ENCODE data around the gene RIC8A.
"Not testable (repeated sequence)": the region's sequence is repeated elsewhere in the genome, so short reads cannot be mapped to it uniquely, and the experiment has no call there.

Gene RIC8A

GRCh38 chr11:207208-207862, at the start of gene RIC8A, which contains the start of gene BET1L:
RIC8A (plus strand) TSS chr11:207708; CDS start chr11:208855, 1,147 bp downstream.
BET1L (minus strand) TSS chr11:207399; CDS start chr11:207321, 78 bp downstream.
- peak within 1 kb of the TSS; percentile 93 for H3K4me3 ChIP-seq (replicated peaks; ENCODE audit: low read depth, low read length)
- TF ChIP-seq, protein P1, sequence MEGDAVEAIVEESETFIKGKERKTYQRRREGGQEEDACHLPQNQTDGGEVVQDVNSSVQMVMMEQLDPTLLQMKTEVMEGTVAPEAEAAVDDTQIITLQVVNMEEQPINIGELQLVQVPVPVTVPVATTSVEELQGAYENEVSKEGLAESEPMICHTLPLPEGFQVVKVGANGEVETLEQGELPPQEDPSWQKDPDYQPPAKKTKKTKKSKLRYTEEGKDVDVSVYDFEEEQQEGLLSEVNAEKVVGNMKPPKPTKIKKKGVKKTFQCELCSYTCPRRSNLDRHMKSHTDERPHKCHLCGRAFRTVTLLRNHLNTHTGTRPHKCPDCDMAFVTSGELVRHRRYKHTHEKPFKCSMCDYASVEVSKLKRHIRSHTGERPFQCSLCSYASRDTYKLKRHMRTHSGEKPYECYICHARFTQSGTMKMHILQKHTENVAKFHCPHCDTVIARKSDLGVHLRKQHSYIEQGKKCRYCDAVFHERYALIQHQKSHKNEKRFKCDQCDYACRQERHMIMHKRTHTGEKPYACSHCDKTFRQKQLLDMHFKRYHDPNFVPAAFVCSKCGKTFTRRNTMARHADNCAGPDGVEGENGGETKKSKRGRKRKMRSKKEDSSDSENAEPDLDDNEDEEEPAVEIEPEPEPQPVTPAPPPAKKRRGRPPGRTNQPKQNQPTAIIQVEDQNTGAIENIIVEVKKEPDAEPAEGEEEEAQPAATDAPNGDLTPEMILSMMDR (IDR thresholded peaks at IDR 0.05; ENCODE audit: low read length, missing control alignments), result no peak
- peak; percentile 98 for DNase-seq (ENCODE audit: low read depth)

GRCh38 chr11:180242-180641, 27.3 kb upstream of the RIC8A start:
- TF ChIP-seq, protein P1 (IDR thresholded peaks at IDR 0.05; ENCODE audit: low read length, missing control alignments), result peak; percentile 12
- not testable (repeated sequence) for H3K4me3 ChIP-seq (replicated peaks; ENCODE audit: low read depth, low read length); DNase-seq (ENCODE audit: low read depth)

GRCh38 chr11:189200-189783, 18.2 kb upstream of the RIC8A start:
- not testable (repeated sequence) for H3K4me3 ChIP-seq (replicated peaks; ENCODE audit: low read depth, low read length); DNase-seq (ENCODE audit: low read depth)

- DNase-seq (ENCODE audit: low read depth); H3K4me3 ChIP-seq (replicated peaks; ENCODE audit: low read depth, low read length): not testable (repeated sequence)
- TF ChIP-seq, protein P1 (IDR thresholded peaks at IDR 0.05; ENCODE audit: low read length, missing control alignments), result peak; percentile 1
Measured at GRCh38 chr11:189843-190311, 17.6 kb upstream of the RIC8A start.

GRCh38 chr11:190546-190945, 17.0 kb upstream of the RIC8A start:
- H3K4me3 ChIP-seq (replicated peaks; ENCODE audit: low read depth, low read length); DNase-seq (ENCODE audit: low read depth): not testable (repeated sequence)

DNA sequence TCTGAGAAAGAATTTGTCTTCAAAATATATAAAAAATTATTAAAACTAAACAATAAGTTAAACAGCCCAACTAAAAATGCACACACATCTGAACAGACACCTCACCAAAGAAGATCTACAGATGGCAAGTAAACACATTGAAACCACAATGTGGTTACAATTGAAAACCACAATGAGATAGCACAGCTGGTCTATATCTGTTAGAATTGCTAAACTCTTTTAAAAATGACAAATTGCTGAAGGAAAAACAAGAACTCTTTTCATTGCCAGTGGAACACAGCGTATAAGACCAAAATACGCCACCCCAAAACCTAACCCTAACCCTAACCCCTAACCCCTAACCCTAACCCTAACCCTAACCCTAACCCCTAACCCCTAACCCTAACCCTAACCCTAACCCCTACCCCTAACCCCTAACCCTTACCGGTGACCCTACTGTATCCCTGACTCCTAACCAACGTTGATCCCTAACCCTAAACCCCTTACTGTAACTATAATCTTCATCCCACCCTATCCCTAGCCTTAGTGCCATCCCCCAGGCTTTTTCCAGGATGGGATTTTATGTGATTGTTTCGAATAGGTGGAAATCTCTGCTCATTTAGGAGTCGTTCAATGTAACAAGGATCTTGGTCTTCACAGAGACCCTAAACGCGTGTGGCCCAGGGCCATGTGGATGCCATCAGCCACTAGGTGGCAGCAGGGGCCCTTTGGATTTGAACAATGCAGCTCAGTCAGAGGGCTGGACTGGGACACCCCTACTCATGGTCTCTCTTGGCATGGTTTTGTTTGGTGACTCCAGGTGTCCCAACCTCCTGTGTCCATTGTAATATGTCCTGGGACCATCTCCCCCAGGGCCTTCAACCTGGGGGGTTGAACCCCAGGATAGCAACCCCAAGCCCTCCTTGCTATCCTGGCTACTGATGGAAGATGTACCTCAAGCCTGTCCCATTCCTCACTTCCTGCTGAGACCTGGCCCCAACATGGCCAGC, 15.7 kb upstream of the RIC8A start:
- not testable (repeated sequence) for H3K4me3 ChIP-seq (replicated peaks; ENCODE audit: low read depth, low read length); DNase-seq (ENCODE audit: low read depth)
- TF ChIP-seq, protein P1 (IDR thresholded peaks at IDR 0.05; ENCODE audit: low read length, missing control alignments), result peak; percentile 18

- H3K4me3 ChIP-seq (replicated peaks; ENCODE audit: low read depth, low read length); DNase-seq (ENCODE audit: low read depth): not testable (repeated sequence)
Measured at GRCh38 chr11:192674-193128, 14.8 kb upstream of the RIC8A start, which contains the start of gene SCGB1C1. SCGB1C1 (plus strand) TSS chr11:193078; CDS start chr11:193100, 22 bp downstream.

DNA sequence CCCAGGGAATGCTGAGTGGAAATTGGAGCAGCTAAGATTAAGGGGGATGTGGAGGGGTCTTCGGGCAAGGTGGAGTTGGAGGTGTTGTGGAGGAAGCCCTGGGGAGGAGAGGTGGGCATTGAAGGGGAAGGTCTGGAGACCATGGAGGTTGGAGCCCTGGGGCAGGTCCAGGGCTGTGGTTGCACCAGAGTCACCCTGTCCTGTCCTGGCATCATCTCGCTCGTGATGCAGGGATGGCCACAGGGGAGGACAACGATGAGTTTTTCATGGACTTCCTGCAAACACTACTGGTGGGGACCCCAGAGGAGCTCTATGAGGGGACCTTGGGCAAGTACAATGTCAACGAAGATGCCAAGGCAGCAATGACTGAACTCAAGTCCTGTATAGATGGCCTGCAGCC, 14.0 kb upstream of the RIC8A start:
- DNase-seq (ENCODE audit: low read depth); H3K4me3 ChIP-seq (replicated peaks; ENCODE audit: low read depth, low read length): not testable (repeated sequence)

Data from fibroblast of pulmonary artery (primary cell).